HFFc6 (cell line): ENCODE measurements around the gene SGTB. TPM values are rescaled to one million over a fixed set of nuclear protein-coding genes. Genes with fewer than 3 reads are reported as not detected.
A peak's percentile ranks its signal among the peaks of the same experiment; 100 is the strongest.

Source experiments
- DNase-seq: peaks from one replicate; pipeline ENCODE4 v3.0.0-alpha.2; 2018
- H3K27ac Mint-ChIP-seq: 2 replicates; pipeline ENCODE4 v1.8.0; 2020; ENCODE audit warnings: mild to moderate bottlenecking, mixed read lengths
- H3K27me3 Mint-ChIP-seq: 2 replicates; pipeline ENCODE4 v1.8.0; 2021; ENCODE audit warnings: mild to moderate bottlenecking, moderate library complexity, mixed read lengths; ENCODE audit not compliant: insufficient read depth
- H3K36me3 Mint-ChIP-seq: 2 replicates; pipeline ENCODE4 v1.8.0; 2021; ENCODE audit warnings: low read depth, mixed read lengths
- H3K4me1 Mint-ChIP-seq: 2 replicates; pipeline ENCODE4 v1.8.0; 2020; ENCODE audit warnings: low read depth, mixed read lengths
- H3K4me3 Mint-ChIP-seq: 2 replicates; pipeline ENCODE4 v1.8.0; 2020; ENCODE audit warnings: mild to moderate bottlenecking, moderate library complexity, mixed read lengths
- H3K9me3 Mint-ChIP-seq: 2 replicates; pipeline ENCODE4 v1.8.0; 2020; ENCODE audit warnings: mild to moderate bottlenecking, mixed read lengths
- CTCF ChIP-seq: fragments of 200-600 bp; sonication (generic); IDR thresholded peaks from 2 replicates; pipeline ENCODE4 v1.5.0; 2021; ENCODE audit warnings: antibody characterized with exemption, mild to moderate bottlenecking
- total RNA-seq, 6 experiments: library from RNA; stranded (reverse); fragmentation: NEBNext Ultra II Directional; extraction: Animal tissue kit (Norgen Biotek cat#: 25700); gene quantifications; 2 replicates in 1 of 6; 3 replicates in 5 of 6; pipeline ENCODE4 v1.2.3, GENCODE V29; 2021

Gene SGTB
- total RNA-seq, 6 experiments from 2014 or later: 25.7 to 32.7 (median 30.1) TPM

- TF ChIP-seq CTCF: no peak
Observed at GRCh38 chr5:65646938-65647337, 75.0 kb downstream of the SGTB start.

GRCh38 chr5:65640240-65640639 is 81.7 kb downstream of the SGTB start:
- Mint-ChIP-seq H3K9me3 (no peaks in the 10 kb centered on the region), H3K4me3 (no peak overlapping the region), H3K27ac (no peak overlapping the region), H3K4me1 (no peaks in the 10 kb centered on the region), H3K36me3 (peaks cover 15% of the 10 kb centered on the region), H3K27me3 (no peaks in the 10 kb centered on the region)
- TF ChIP-seq CTCF: no peak
- DNase-seq: no peak

More at GRCh38 chr5:65646938-65647337, 75.0 kb downstream of the SGTB start:
- 0 out of 2 replicates have a peak, but pooled peaks cover 6% of the 10 kb centered on the region for H3K36me3 Mint-ChIP-seq
- no peak for DNase-seq
- no peaks in the 10 kb centered on the region for H3K9me3 Mint-ChIP-seq
- no peak overlapping the region for H3K4me3 Mint-ChIP-seq
- no peaks in the 10 kb centered on the region for H3K27me3 Mint-ChIP-seq
- H3K27ac Mint-ChIP-seq: no peak overlapping the region
- no peaks in the 10 kb centered on the region for H3K4me1 Mint-ChIP-seq

- no peak for DNase-seq
- TF ChIP-seq CTCF: no peak
- H3K9me3 Mint-ChIP-seq: no peaks in the 10 kb centered on the region
- H3K4me3 Mint-ChIP-seq: no peak overlapping the region
- H3K36me3 Mint-ChIP-seq: peaks cover 8% of the 10 kb centered on the region
- H3K27me3 Mint-ChIP-seq: no peaks in the 10 kb centered on the region
- peaks cover 15% of the 10 kb centered on the region for H3K4me1 Mint-ChIP-seq
- no peak overlapping the region for H3K27ac Mint-ChIP-seq
Observed at GRCh38 chr5:65630981-65631380, 90.9 kb downstream of the SGTB start.

GRCh38 chr5:65625743-65626142 is 96.2 kb downstream of the SGTB start:
- Mint-ChIP-seq H3K9me3 (no peaks in the 10 kb centered on the region), H3K27ac (peak overlapping the region; percentile 64), H3K27me3 (no peaks in the 10 kb centered on the region), H3K4me3 (peak overlapping the region; percentile 100), H3K4me1 (peaks cover 33% of the 10 kb centered on the region), H3K36me3 (peaks cover 16% of the 10 kb centered on the region)
- DNase-seq: no peak
- TF ChIP-seq CTCF: no peak

- Mint-ChIP-seq H3K4me1 (peaks cover 32% of the 10 kb centered on the region), H3K27me3 (no peaks in the 10 kb centered on the region), H3K36me3 (peaks cover 16% of the 10 kb centered on the region), H3K4me3 (peak within 1 kb of the TSS; percentile 100), H3K9me3 (no peaks in the 10 kb centered on the region), H3K27ac (peak within 1 kb of the TSS; percentile 96)
- DNase-seq: peak; percentile 81
- no peak for TF ChIP-seq CTCF
Observed at GRCh38 chr5:65624571-65625555, 97.0 kb downstream of the SGTB start, which contains the start of the genes SHLD3 and TRAPPC13. Gene SHLD3 (plus strand): TSS chr5:65625027. CDS start chr5:65629588, 4,561 bp downstream. Gene TRAPPC13 (plus strand): TSS chr5:65625027. CDS start chr5:65625061, 34 bp downstream.
